Kidney (tissue), 14 donors: ENCODE measurements around the gene MSI2. TPM values are rescaled to one million over a fixed set of nuclear protein-coding genes. Genes with fewer than 3 reads are reported as not detected.

Source experiments
- DNase-seq, 5 donors: peaks; one replicate each; pipeline ENCODE4 v3.0.0-alpha.2; 2013 to 2020
- FAIRE-seq: peaks from 2 replicates; lab custom pipeline; 2012; peaks lifted over from hg19 to GRCh38; lab: Jason Lieb, UNC
- H3K27ac ChIP-seq, 2 donors: one replicate each; pipeline ENCODE4 v1.7.0; 2013; ENCODE audit warnings: low read depth in 2 of 2, low read length in 2 of 2, inconsistent platforms in 1 of 2
- H3K27me3 ChIP-seq: one replicate; pipeline ENCODE4 v1.7.1; 2013; ENCODE audit warnings: low read length, inconsistent platforms; ENCODE audit not compliant: control insufficient read depth, insufficient read depth
- H3K36me3 ChIP-seq, 3 donors: one replicate each; pipeline versions ENCODE4 v1.7.0 to v1.7.1; 2013; ENCODE audit warnings: low read length in 3 of 3, control low read depth in 1 of 3, inconsistent platforms in 1 of 3; ENCODE audit not compliant: insufficient read depth in 3 of 3, control insufficient read depth in 2 of 3
- H3K4me1 ChIP-seq, 3 donors: one replicate each; pipeline versions ENCODE4 v1.7.0 to v1.7.1; 2013; ENCODE audit warnings: low read length in 3 of 3, inconsistent platforms in 1 of 3, low read depth in 1 of 3; ENCODE audit not compliant: control insufficient read depth in 2 of 3, insufficient read depth in 2 of 3
- H3K4me3 ChIP-seq, 3 donors: one replicate each; pipeline versions ENCODE4 v1.7.0 to v1.8.1; 2013; ENCODE audit warnings: low read length in 3 of 3, control low read depth in 1 of 3, inconsistent platforms in 1 of 3
- H3K9ac ChIP-seq, 3 donors: one replicate each; pipeline versions ENCODE4 v1.7.0 to v1.7.1; 2013; ENCODE audit warnings: low read length in 3 of 3, control low read depth in 1 of 3, inconsistent platforms in 1 of 3
- H3K9me3 ChIP-seq, 3 donors: one replicate each; pipeline versions ENCODE4 v1.7.0 to v1.7.1; 2013; ENCODE audit warnings: low read length in 3 of 3, control low read depth in 1 of 3, inconsistent platforms in 1 of 3; ENCODE audit not compliant: control insufficient read depth in 2 of 3, insufficient read depth in 1 of 3
- intact Hi-C: fragments of 100-400 bp; cut with DNase I; formaldehyde crosslinking; loops from one replicate; pipeline ENCODE4 v1.11.1; 2022
- polyA plus RNA-seq: library from polyadenylated mRNA; stranded (reverse); fragments of 350-450 nt; fragmentation: Illumina TruSeq; extraction: RNeasy Lipid Tissue Mini Kit (QIAGEN cat#74804); gene quantifications from one replicate; pipeline ENCODE4 v1.2.3, GENCODE V29; 2014; ENCODE audit warnings: low read depth, low replicate concordance; ENCODE audit not compliant: insufficient read depth
- total RNA-seq: library from RNA; stranded (reverse); fragmentation: NEBNext Ultra II Directional; extraction: Animal tissue kit (Norgen Biotek cat#: 25700); gene quantifications from one replicate; pipeline ENCODE4 v1.2.1, GENCODE V29; 2021
- TF ChIP-seq, protein P1 (sequence below): IDR thresholded peaks from 3 replicates; pipeline ENCODE4 v1.5.1; 2012; ENCODE audit warnings: mild to moderate bottlenecking, moderate library complexity, borderline replicate concordance; ENCODE audit not compliant: insufficient read depth; ENCODE audit errors: extremely low read depth
- donor health status: control.
- donor health status: control.
- donor health status: control.
- donor health status: control.
- donor health status: control.
- donor health status: DM: yes; HTN: yes; CAD: no.
- donor health status: Normal renal cell carcinoma (clear cell type).

Gene MSI2
- total and polyA plus RNA-seq, 2 donors from 2014 or later = 69.2 to 151 TPM

DNA sequence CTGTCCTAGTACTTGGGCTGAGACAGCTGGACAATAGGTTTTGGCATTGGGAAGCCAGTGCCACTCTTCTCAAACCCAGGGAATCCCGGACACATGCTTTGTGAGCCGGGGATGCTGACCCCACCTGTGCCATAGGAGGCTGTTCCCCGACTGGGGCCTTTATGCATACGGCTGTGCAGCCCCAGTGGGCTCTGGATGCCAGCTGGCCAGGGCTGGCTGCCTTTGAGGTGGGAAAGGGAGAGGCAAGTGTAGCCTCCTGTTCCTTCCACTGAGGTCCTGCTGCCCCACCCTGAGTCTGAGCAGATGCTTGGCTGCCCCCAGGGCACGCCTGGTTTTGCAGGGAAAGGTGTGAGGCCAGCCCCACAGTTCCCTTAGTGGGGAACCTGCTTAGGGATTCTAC, 383.1 kb downstream of the MSI2 start:
- Histone ChIP-seq H3K27me3 (no peaks in the 10 kb centered on the region), H3K4me3 (no peak overlapping the region), H3K4me1 (peaks cover 0 to 7% (median 0%) of the 10 kb centered on the region in 3 donors), H3K9me3 (no peaks in the 10 kb centered on the region), H3K9ac (no peak overlapping the region), H3K27ac (no peak overlapping the region), H3K36me3 (no peaks in the 10 kb centered on the region)
- FAIRE-seq (no peak), DNase-seq (no peak)
- TF ChIP-seq, protein P1, sequence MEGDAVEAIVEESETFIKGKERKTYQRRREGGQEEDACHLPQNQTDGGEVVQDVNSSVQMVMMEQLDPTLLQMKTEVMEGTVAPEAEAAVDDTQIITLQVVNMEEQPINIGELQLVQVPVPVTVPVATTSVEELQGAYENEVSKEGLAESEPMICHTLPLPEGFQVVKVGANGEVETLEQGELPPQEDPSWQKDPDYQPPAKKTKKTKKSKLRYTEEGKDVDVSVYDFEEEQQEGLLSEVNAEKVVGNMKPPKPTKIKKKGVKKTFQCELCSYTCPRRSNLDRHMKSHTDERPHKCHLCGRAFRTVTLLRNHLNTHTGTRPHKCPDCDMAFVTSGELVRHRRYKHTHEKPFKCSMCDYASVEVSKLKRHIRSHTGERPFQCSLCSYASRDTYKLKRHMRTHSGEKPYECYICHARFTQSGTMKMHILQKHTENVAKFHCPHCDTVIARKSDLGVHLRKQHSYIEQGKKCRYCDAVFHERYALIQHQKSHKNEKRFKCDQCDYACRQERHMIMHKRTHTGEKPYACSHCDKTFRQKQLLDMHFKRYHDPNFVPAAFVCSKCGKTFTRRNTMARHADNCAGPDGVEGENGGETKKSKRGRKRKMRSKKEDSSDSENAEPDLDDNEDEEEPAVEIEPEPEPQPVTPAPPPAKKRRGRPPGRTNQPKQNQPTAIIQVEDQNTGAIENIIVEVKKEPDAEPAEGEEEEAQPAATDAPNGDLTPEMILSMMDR = no peak
- intact Hi-C loops = no loop called here

DNA sequence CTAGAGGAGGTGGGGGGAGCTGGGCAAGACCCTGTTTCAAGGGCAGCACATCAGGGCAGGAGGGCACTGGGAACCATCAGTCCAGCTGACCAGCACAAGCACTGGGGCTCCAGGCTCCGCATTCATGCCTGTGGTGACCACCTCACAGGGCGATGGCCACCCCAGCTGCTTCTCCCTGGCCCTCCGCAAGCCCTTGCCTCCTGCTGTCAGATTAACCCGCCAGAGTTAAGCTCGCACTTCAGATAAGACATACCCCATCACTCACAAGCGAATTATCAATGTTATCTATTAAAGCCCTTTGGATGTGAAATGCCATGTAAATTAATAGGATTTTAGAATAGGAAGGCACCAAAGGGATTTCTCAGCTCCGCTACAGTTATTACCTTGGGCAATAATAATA, 383.8 kb downstream of the MSI2 start:
- Histone ChIP-seq H3K4me1 (peaks cover 0 to 7% (median 0%) of the 10 kb centered on the region in 3 donors), H3K9ac (no peak overlapping the region), H3K9me3 (no peaks in the 10 kb centered on the region), H3K36me3 (no peaks in the 10 kb centered on the region), H3K27me3 (no peaks in the 10 kb centered on the region), H3K4me3 (no peak overlapping the region), H3K27ac (no peak overlapping the region)
- no peak for FAIRE-seq
- TF ChIP-seq, protein P1 = no peak
- intact Hi-C loops = no loop called here
- no peak for DNase-seq

DNA sequence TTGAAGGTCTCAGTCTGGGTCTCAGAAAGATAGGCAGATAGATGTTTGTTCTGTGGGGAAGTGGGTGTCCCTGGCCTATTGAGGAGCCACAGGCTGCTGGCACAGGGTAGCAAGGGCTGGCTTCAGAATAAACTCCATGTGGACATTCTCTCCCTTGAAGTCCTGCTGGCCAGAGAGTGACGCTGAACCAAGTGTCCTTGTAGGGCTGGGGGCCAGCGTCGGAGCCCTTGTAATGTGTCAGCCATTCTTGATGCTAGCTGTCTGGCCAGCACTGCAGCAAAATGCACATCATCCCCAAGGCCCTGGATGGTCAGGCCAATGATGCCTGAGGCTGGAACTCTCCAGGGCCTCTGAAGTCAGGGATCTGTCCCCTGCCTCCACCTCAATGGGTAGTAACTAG, 385.4 kb downstream of the MSI2 start:
- intact Hi-C loops = no loop called here
- Histone ChIP-seq H3K4me1 (peaks cover 0 to 7% (median 0%) of the 10 kb centered on the region in 3 donors), H3K27me3 (no peaks in the 10 kb centered on the region), H3K27ac (no peak overlapping the region), H3K4me3 (no peak overlapping the region), H3K36me3 (peaks cover 0 to 2% (median 0%) of the 10 kb centered on the region in 3 donors), H3K9ac (no peak overlapping the region), H3K9me3 (no peaks in the 10 kb centered on the region)
- TF ChIP-seq, protein P1 = no peak
- no peak for DNase-seq
- FAIRE-seq = no peak

DNA sequence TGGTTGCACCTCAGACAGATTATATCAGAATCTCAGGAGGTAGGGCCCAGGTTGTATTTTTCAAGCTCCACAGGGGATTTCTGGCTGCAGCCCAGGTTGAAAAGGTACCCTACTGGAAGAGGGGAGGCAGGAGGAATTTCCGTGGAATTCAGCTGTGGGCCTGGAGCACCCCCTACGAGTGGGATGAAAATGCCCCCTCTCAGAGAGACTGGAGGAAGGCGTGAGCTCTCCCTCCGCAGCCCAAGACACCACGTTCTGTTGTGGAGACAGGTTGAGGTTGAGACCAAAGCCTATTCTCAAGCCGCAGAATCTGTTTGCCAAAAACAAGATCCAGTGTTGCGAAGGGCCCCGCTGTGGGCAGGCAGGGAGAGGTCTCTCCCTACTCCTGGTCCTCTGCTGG, 386.7 kb downstream of the MSI2 start:
- H3K27me3 ChIP-seq = no peaks in the 10 kb centered on the region
- H3K36me3 ChIP-seq = peaks cover 0 to 2% (median 0%) of the 10 kb centered on the region in 3 donors
- no peak for DNase-seq
- H3K4me3 ChIP-seq = no peak overlapping the region
- TF ChIP-seq, protein P1 = no peak
- H3K9ac ChIP-seq = no peak overlapping the region
- intact Hi-C loops = no loop called here
- H3K9me3 ChIP-seq = no peaks in the 10 kb centered on the region
- no peak overlapping the region for H3K27ac ChIP-seq
- H3K4me1 ChIP-seq = peaks cover 0 to 7% (median 0%) of the 10 kb centered on the region in 3 donors
- no peak for FAIRE-seq
